Measurements from ENCODE around the gene NXPH4. TPM values are rescaled to one million over a fixed set of nuclear protein-coding genes. Genes with fewer than 3 reads are reported as not detected.

Gene NXPH4
- total and polyA plus RNA-seq, 4 experiments from 2014 or later: not detected

DNA sequence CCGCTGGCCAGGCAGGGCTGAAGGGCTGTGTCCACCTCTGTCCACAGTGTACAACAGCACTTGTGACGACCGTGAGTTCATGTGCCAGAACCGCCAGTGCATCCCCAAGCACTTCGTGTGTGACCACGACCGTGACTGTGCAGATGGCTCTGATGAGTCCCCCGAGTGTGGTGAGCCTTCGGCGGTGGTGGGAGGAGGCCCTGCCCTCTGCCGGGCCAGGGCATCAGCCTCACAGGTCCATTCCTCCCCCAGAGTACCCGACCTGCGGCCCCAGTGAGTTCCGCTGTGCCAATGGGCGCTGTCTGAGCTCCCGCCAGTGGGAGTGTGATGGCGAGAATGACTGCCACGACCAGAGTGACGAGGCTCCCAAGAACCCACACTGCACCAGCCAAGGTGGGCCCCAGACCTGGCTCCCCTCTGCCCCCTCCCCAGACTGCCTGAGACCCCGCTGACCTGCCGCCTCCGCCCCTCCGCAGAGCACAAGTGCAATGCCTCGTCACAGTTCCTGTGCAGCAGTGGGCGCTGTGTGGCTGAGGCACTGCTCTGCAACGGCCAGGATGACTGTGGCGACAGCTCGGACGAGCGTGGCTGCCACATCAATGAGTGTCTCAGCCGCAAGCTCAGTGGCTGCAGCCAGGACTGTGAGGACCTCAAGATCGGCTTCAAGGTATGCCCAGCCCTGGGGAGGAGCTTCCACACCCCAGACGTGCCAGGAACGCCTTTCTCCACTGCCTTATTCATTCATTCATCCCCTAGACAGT lies 20.8 kb upstream of the NXPH4 start:
- Mint-ChIP-seq H3K36me3 (peaks cover 0 to 1% of the 10 kb centered on the region in 2 donors), H3K27ac (no peak overlapping the region), H3K4me1 (peaks cover 0 to 1% (median 0%) of the 10 kb centered on the region in 4 donors), H3K27me3 (no peaks in the 10 kb centered on the region), H3K9me3 (no peaks in the 10 kb centered on the region), H3K4me3 (no peak overlapping the region)
- ChIA-PET POLR2A (ENCODE audit: partially characterized antibody) (no interaction called here), CTCF (ENCODE audit: partially characterized antibody) (no interaction called here)
- H3K4me1 ChIP-seq (ENCODE audit: insufficient read depth, low read length): no peaks in the 10 kb centered on the region
- no peaks in the 10 kb centered on the region for H3K9me3 ChIP-seq (ENCODE audit: control insufficient read depth in 1 of 2, low read length in 2 of 2)
- intact Hi-C loops (cut with micrococcal nuclease): no loop called here
- no peak overlapping the region for H3K4me3 ChIP-seq (ENCODE audit: low read length in 2 of 2)
- H3K27me3 ChIP-seq (ENCODE audit: insufficient read depth, low read length): no peaks in the 10 kb centered on the region
- DNase-seq: no peak
- H3K36me3 ChIP-seq (ENCODE audit: insufficient read depth, low read length): no peaks in the 10 kb centered on the region
- H3K27ac ChIP-seq (ENCODE audit: low read depth, low read length): no peak overlapping the region

DNA sequence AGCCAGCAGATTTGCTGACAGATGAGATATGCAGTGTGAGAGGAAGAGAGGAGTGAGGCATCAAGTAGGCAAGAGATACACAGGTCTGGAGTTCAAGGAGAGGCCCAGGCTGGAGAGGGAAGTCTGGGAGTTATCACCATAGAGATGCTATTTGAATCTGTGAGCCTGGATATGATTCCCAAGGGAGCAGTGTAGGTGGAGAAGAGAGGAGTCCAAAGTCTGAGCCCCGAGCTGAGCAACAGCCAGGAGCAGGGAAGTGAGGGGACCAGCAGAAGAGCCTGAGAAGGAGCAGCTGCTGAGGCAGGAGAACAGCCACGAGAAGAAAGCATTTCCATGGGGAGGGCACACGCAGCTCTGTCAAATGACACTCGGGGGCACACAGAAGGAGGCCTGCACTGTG lies 20.2 kb upstream of the NXPH4 start:
- no peak overlapping the region for H3K27ac Mint-ChIP-seq

GRCh38 chr12:57196956-57197355 lies 19.6 kb upstream of the NXPH4 start:
- Histone ChIP-seq H3K4me3 (ENCODE audit: low read length in 2 of 2) (no peak overlapping the region), H3K9me3 (ENCODE audit: control insufficient read depth in 1 of 2, low read length in 2 of 2) (no peaks in the 10 kb centered on the region), H3K4me1 (ENCODE audit: insufficient read depth, low read length) (no peaks in the 10 kb centered on the region), H3K27me3 (ENCODE audit: insufficient read depth, low read length) (no peaks in the 10 kb centered on the region), H3K36me3 (ENCODE audit: insufficient read depth, low read length) (no peaks in the 10 kb centered on the region), H3K27ac (ENCODE audit: low read depth, low read length) (no peak overlapping the region)
- DNase-seq: no peak
- Mint-ChIP-seq H3K27ac (no peak overlapping the region), H3K36me3 (peaks cover 0 to 1% of the 10 kb centered on the region in 2 donors), H3K9me3 (no peaks in the 10 kb centered on the region), H3K4me3 (no peak overlapping the region), H3K4me1 (no peaks in the 10 kb centered on the region), H3K27me3 (no peaks in the 10 kb centered on the region)
- POLR2A ChIA-PET (ENCODE audit: partially characterized antibody): interaction anchor here (0.6 kb wide), 1 partner anchor 179 kb away, joined by 5 read pairs; no protein-coding TSS in a partner anchor
- CTCF ChIA-PET (ENCODE audit: partially characterized antibody): no interaction called here
- intact Hi-C loops (cut with micrococcal nuclease): no loop called here

More for the DNA sequence above, 20.2 kb upstream of the NXPH4 start:
- Histone ChIP-seq H3K36me3 (ENCODE audit: insufficient read depth, low read length) (no peaks in the 10 kb centered on the region), H3K27ac (ENCODE audit: low read depth, low read length) (no peak overlapping the region), H3K4me3 (ENCODE audit: low read length in 2 of 2) (no peak overlapping the region), H3K4me1 (ENCODE audit: insufficient read depth, low read length) (no peaks in the 10 kb centered on the region), H3K9me3 (ENCODE audit: control insufficient read depth in 1 of 2, low read length in 2 of 2) (no peaks in the 10 kb centered on the region), H3K27me3 (ENCODE audit: insufficient read depth, low read length) (no peaks in the 10 kb centered on the region)
- no peaks in the 10 kb centered on the region for H3K27me3 Mint-ChIP-seq
- no peaks in the 10 kb centered on the region for H3K9me3 Mint-ChIP-seq
- DNase-seq: no peak
- POLR2A ChIA-PET (ENCODE audit: partially characterized antibody): no interaction called here
- H3K36me3 Mint-ChIP-seq: peaks cover 0 to 1% of the 10 kb centered on the region in 2 donors
- CTCF ChIA-PET (ENCODE audit: partially characterized antibody): no interaction called here
- H3K4me1 Mint-ChIP-seq: peaks cover 0 to under 1% (median 0%) of the 10 kb centered on the region in 4 donors
- intact Hi-C loops (cut with micrococcal nuclease): no loop called here
- H3K4me3 Mint-ChIP-seq: no peak overlapping the region

GRCh38 chr12:57198329-57198728 lies 18.3 kb upstream of the NXPH4 start:
- Histone ChIP-seq H3K27ac (ENCODE audit: low read depth, low read length) (no peak overlapping the region), H3K27me3 (ENCODE audit: insufficient read depth, low read length) (no peaks in the 10 kb centered on the region), H3K36me3 (ENCODE audit: insufficient read depth, low read length) (no peaks in the 10 kb centered on the region), H3K9me3 (ENCODE audit: control insufficient read depth in 1 of 2, low read length in 2 of 2) (no peaks in the 10 kb centered on the region), H3K4me1 (ENCODE audit: insufficient read depth, low read length) (no peaks in the 10 kb centered on the region), H3K4me3 (ENCODE audit: low read length in 2 of 2) (no peak overlapping the region)
- H3K9me3 Mint-ChIP-seq: no peaks in the 10 kb centered on the region
- H3K27me3 Mint-ChIP-seq: no peaks in the 10 kb centered on the region
- ChIA-PET POLR2A (ENCODE audit: partially characterized antibody) (no interaction called here), CTCF (ENCODE audit: partially characterized antibody) (no interaction called here)
- no peak for DNase-seq
- no peaks in the 10 kb centered on the region for H3K4me1 Mint-ChIP-seq
- peaks cover 0 to 1% of the 10 kb centered on the region in 2 donors for H3K36me3 Mint-ChIP-seq
- intact Hi-C loops (cut with micrococcal nuclease): no loop called here
- no peak overlapping the region for H3K27ac Mint-ChIP-seq
- H3K4me3 Mint-ChIP-seq: no peak overlapping the region

GRCh38 chr12:57199191-57199590 lies 17.4 kb upstream of the NXPH4 start:
- H3K9me3 Mint-ChIP-seq: peaks cover 0 to 1% (median 0%) of the 10 kb centered on the region in 8 donors
- CTCF ChIA-PET (ENCODE audit: partially characterized antibody): no interaction called here
- H3K36me3 Mint-ChIP-seq: peaks cover 0 to 1% of the 10 kb centered on the region in 2 donors
- H3K9me3 ChIP-seq (ENCODE audit: control insufficient read depth in 1 of 2, low read length in 2 of 2): no peaks in the 10 kb centered on the region
- no peaks in the 10 kb centered on the region for H3K4me1 Mint-ChIP-seq
- H3K4me3 ChIP-seq (ENCODE audit: low read length in 2 of 2): no peak overlapping the region
- POLR2A ChIA-PET (ENCODE audit: partially characterized antibody): no interaction called here
- H3K27ac Mint-ChIP-seq: no peak overlapping the region
- H3K4me3 Mint-ChIP-seq: no peak overlapping the region
- intact Hi-C loops (cut with micrococcal nuclease): no loop called here
- no peaks in the 10 kb centered on the region for H3K27me3 ChIP-seq (ENCODE audit: insufficient read depth, low read length)
- H3K27me3 Mint-ChIP-seq: no peaks in the 10 kb centered on the region
- H3K27ac ChIP-seq (ENCODE audit: low read depth, low read length): no peak overlapping the region
- no peaks in the 10 kb centered on the region for H3K36me3 ChIP-seq (ENCODE audit: insufficient read depth, low read length)
- H3K4me1 ChIP-seq (ENCODE audit: insufficient read depth, low read length): no peaks in the 10 kb centered on the region
- DNase-seq: no peak

DNA sequence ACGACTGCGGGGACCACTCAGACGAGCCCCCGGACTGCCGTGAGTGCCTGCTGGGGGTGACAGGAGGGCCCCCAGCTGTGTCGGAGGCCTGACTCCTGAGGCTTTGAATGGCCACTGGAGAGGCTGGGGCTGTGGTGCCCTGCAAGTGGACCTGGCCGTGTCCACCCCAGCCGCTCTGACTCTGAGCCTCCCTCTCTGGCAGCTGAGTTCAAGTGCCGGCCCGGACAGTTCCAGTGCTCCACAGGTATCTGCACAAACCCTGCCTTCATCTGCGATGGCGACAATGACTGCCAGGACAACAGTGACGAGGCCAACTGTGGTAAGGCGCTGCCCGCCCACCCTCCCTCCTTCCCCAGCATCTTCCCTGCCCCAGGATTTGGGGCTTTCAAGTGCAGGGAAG lies 16.1 kb upstream of the NXPH4 start:
- no peaks in the 10 kb centered on the region for H3K4me1 Mint-ChIP-seq
- Histone ChIP-seq H3K27ac (ENCODE audit: low read depth, low read length) (no peak overlapping the region), H3K4me1 (ENCODE audit: insufficient read depth, low read length) (no peaks in the 10 kb centered on the region), H3K36me3 (ENCODE audit: insufficient read depth, low read length) (no peaks in the 10 kb centered on the region), H3K9me3 (ENCODE audit: control insufficient read depth in 1 of 2, low read length in 2 of 2) (no peaks in the 10 kb centered on the region), H3K27me3 (ENCODE audit: insufficient read depth, low read length) (no peaks in the 10 kb centered on the region), H3K4me3 (ENCODE audit: low read length in 2 of 2) (no peak overlapping the region)
- no peaks in the 10 kb centered on the region for H3K27me3 Mint-ChIP-seq
- H3K4me3 Mint-ChIP-seq: no peak overlapping the region
- no peak overlapping the region for H3K27ac Mint-ChIP-seq
- peaks cover 0 to 1% (median 0%) of the 10 kb centered on the region in 8 donors for H3K9me3 Mint-ChIP-seq
- intact Hi-C loops (cut with micrococcal nuclease): no loop called here
- no peak for DNase-seq
- POLR2A ChIA-PET (ENCODE audit: partially characterized antibody): no interaction called here
- CTCF ChIA-PET (ENCODE audit: partially characterized antibody): no interaction called here
- peaks cover 0 to 1% of the 10 kb centered on the region in 2 donors for H3K36me3 Mint-ChIP-seq

DNA sequence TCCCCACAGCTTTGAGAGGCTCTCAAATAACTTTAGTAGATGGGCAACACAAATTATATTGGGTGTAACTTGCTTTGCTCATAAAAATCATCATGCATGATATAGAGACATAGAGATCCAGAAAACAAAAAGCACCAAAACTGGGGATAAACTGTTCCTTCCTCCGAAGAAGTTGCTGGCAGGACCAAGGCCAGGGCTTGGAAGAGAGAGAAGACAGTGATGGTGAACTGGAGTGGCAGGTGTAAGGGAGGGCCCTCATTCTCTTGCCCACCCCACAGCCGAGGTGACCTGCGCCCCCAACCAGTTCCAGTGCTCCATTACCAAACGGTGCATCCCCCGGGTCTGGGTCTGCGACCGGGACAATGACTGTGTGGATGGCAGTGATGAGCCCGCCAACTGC lies 15.4 kb upstream of the NXPH4 start:
- no peaks in the 10 kb centered on the region for H3K36me3 ChIP-seq (ENCODE audit: insufficient read depth, low read length)

More for the DNA sequence above, 15.4 kb upstream of the NXPH4 start:
- no peaks in the 10 kb centered on the region for H3K9me3 ChIP-seq (ENCODE audit: control insufficient read depth in 1 of 2, low read length in 2 of 2)
- DNase-seq: no peak
- H3K27ac ChIP-seq (ENCODE audit: low read depth, low read length): no peak overlapping the region
- H3K4me1 Mint-ChIP-seq: no peaks in the 10 kb centered on the region
- no peaks in the 10 kb centered on the region for H3K27me3 Mint-ChIP-seq
- POLR2A ChIA-PET (ENCODE audit: partially characterized antibody): no interaction called here
- intact Hi-C loops (cut with micrococcal nuclease): no loop called here
- peaks cover 0 to 1% of the 10 kb centered on the region in 2 donors for H3K36me3 Mint-ChIP-seq
- no peaks in the 10 kb centered on the region for H3K4me1 ChIP-seq (ENCODE audit: insufficient read depth, low read length)
- H3K27ac Mint-ChIP-seq: no peak overlapping the region
- no peak overlapping the region for H3K4me3 ChIP-seq (ENCODE audit: low read length in 2 of 2)
- H3K9me3 Mint-ChIP-seq: peaks cover 0 to 3% (median 0%) of the 10 kb centered on the region in 8 donors
- CTCF ChIA-PET (ENCODE audit: partially characterized antibody): interaction anchor here (2.0 kb wide), 1 partner anchor 13 kb away, joined by 4 read pairs; no protein-coding TSS in a partner anchor
- no peaks in the 10 kb centered on the region for H3K27me3 ChIP-seq (ENCODE audit: insufficient read depth, low read length)
- H3K4me3 Mint-ChIP-seq: no peak overlapping the region
